GM18951 (cell line): ENCODE results near the gene CYB561A3.

Experiments
- POLR2A ChIP-seq: IDR thresholded peaks from 4 replicates; pipeline ENCODE4 v1.6.1; 2011; ENCODE audit warnings: mild to moderate bottlenecking; ENCODE audit not compliant: insufficient read length, insufficient read depth; ENCODE audit errors: extremely low read depth
- in situ Hi-C: fragments of 300-500 bp; cut with MboI; formaldehyde crosslinking; loops from one replicate; pipeline ENCODE4 v1.12.0; 2022; ENCODE audit warnings: low sequenced_read_pairs, mixed read lengths, inconsistent platforms; ENCODE audit not compliant: unreplicated experiment

CYB561A3 gene

DNA sequence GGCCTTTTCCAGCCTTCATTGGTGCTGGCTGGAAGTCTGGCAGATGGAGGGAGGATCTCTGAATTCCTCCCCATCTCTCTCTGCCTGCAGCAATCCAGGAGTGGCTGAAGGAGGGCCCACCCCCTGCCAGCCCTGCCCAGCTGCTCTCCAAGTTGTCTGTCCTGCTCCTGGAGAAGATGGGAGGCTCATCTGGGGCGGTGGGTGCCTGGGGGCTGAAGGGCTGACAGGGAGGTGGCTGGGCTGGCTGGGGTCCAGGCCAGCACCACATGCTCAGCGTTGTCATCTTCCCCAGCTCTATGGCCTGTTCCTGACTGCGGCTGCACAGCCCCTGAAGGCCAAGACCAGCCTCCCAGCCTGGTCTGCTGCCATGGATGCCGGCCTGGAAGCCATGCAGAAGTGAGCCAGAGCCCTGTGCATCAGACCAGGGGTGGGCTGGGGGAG lies 16.5 kb downstream of the CYB561A3 start:
- no peak for TF ChIP-seq POLR2A
- in situ Hi-C loops: no loop called here

DNA sequence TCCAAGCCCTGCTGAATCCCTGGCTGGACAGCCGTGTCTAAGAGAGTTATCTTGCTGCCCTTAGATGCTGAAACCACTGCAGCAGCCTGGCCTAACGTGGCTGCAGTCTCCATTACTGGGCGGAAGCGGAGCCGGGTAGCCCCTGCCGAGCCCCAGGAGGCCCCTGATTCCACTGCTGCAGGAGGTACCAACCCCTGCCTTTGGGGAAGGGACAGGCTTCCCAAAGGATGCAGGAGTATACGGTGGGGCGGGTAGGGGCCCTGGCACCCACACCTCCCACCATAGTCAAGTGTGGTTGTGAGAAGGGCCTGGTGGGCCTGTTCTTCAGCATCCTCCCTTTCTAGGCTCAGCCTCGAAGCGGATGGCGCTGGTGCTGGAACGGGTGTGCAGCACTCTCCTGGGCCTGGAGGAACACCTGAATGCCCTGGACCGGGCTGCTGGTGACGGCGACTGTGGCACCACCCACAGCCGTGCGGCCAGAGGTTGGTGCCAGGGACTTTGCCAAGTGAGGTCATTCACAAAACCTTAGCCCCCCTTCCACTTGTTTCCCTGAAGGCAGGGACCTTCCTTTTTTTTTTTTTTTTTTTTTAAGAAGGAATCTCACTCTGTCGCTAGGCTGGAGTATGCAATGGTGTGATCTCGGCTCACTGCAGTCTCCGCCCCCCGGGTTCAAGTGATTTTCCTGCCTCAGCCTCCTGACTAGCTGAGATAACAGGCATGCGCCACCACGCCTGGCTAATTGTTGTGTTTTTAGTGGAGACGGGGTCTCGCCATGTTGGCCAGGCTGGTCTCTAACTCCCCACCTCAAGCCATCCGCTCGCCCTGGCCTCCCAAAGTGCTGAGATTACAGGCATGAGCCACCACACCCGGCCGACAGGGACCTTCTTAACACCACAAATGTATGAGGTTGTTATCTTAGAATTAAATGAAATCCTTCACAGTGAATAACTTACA lies 17.6 kb downstream of the CYB561A3 start:
- in situ Hi-C loops: no loop called here
- TF ChIP-seq POLR2A: no peak

DNA sequence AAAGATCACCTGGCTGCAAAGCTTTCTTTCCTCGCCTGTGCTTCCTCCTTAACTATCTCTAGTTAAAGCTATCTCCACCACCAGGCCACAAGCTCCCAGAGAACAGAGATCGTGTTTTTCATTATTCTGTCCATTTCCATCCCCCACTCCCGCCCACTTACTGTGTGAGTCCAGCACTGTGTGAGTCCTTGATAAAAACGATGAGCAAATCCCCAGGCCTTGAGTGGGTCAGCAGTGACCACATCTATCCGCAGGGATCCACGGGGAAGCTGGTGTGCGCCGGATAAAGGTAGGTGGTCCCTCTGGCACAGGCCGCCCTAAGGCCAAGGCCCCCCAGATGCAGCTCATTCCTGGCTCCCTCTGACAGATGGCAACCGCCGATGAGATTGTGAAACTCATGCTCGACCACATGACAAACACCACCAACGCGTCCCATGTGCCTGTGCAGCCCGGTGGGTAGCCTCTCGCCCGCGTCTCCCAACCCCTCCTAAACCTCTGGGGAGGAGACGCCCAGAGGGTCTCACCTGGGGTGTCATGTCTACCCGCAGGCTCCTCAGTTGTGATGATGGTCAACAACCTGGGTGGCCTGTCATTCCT lies 19.4 kb downstream of the CYB561A3 start:
- no peak for TF ChIP-seq POLR2A
- in situ Hi-C loops: no loop called here

DNA sequence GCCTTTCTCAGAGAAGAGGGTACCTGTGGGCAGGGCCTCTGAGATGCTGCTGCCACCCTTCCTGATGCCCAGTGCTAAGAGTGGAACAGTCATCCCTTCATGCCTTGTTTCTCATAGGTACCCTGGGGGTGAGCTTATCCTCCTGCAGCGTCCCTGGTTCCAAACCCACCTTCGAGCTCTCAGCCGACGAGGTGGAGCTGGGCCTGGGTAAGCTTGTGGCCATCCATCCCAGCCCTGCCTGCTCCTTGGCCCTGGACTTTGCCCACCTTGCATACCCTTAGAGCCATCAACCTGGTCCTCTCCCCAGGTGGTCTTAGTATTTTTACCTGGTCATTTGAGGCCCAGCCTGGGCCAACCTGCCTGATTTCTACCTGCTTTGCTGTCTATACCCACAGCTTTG lies 20.0 kb downstream of the CYB561A3 start:
- in situ Hi-C loops: no loop called here
- no peak for TF ChIP-seq POLR2A

DNA sequence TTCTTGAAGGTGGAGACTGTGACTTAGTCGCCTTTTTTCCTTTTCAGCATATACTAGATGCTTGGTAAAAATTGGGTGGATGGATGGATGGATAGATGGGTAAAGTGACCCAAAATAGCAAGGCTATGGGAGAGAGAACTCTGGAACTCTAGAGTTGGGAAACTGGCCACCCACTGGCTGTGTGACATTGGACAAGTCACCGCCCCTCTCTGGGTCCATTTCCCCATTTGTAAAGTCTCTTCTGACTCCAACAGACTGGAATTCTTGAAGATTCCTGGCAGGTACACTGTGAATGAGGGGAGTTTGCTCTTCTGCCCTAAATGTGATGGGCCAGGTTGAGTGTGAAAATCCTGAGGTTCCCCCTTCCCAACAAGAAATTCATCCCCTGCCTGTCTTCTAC lies 20.7 kb downstream of the CYB561A3 start:
- in situ Hi-C loops: no loop called here
- TF ChIP-seq POLR2A: no peak

DNA sequence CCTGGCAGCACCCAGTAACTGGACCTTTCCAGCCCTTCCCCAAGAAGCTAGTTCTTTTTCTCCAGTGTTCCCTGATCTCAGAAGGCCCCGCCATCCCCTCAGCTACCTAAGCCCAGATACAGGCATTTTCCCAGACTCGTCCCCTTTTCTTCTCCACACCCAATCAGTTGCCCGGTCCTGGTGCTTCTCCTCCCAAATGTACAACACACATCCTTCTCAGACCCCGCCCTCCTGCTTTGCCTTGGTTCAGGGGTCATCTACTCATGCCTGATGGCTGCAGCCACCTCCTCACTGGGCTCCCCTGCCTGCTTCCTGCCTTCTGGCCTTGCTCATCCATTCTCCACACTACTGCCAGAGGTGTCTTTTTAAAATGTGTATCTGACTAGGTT lies 22.2 kb downstream of the CYB561A3 start:
- in situ Hi-C loops: loop anchor here (5.0 kb wide), 1 partner anchor 43 kb away; no protein-coding TSS in a partner anchor
- no peak for TF ChIP-seq POLR2A

DNA sequence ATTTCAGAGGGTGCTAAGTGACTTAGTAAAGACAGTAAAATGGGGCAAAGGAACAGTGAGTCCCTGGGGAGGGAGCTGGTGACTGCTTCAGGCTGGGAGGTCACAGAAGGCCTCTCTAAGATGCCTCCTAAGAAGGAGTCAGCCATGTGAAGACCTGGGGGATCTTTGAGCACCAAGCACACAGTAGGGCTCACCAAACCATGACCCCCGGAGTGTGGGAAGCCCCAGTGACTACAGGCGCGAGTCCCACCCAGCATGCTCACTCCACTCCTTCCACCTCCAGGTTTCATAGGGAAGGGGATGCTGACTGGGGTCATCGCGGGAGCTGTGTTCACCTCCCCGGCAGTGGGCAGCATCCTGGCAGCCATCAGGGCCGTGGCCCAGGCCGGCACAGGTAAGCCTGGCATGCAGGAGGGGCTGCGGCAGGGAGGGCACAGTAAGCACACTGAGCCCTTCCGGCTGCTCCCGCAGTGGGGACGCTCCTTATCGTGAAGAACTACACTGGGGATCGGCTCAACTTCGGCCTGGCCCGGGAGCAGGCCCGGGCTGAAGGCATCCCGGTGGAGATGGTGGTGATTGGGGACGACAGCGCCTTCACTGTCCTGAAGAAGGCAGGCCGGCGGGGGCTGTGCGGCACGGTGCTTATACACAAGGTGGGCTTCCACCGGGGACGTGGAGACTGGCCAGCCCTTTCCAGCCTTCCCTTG lies 22.7 kb downstream of the CYB561A3 start:
- in situ Hi-C loops: loop anchor here (5.0 kb wide), 1 partner anchor 43 kb away; no protein-coding TSS in a partner anchor
- TF ChIP-seq POLR2A: no peak

DNA sequence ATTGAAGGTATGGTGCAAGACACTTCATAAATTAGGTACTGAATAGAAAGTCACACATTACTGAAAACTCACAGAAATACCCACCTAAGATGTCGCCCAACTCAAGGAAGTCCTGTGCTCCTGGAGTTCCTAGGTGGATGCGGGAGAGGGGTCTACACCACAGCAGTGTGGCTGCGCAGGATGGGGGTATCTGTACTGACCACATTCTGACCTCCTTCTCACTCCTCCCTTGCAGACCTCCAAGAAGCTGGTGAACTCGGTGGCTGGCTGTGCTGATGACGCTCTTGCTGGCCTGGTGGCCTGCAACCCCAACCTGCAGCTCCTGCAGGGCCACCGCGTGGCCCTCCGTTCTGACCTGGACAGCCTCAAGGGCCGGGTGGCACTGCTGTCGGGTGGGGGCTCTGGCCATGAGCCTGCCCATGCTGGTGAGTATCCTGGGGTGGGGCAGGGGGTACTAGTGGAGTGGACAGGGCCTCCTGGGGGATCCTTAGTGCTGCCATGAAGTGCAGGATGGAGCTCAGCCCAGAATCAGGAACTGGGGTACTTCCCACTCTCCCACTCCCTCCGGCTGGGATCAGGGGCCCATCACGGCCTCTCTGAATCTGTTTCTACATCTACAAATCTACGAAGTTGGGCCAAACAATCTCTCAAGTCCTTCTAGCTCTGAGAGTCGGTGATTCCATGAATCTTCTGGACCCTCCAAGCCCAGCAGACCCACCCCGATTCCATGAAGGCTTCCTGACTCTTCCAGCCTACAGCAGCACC lies 23.8 kb downstream of the CYB561A3 start:
- in situ Hi-C loops: loop anchor here (5.0 kb wide), 1 partner anchor 44 kb away; no protein-coding TSS in a partner anchor
- no peak for TF ChIP-seq POLR2A

DNA sequence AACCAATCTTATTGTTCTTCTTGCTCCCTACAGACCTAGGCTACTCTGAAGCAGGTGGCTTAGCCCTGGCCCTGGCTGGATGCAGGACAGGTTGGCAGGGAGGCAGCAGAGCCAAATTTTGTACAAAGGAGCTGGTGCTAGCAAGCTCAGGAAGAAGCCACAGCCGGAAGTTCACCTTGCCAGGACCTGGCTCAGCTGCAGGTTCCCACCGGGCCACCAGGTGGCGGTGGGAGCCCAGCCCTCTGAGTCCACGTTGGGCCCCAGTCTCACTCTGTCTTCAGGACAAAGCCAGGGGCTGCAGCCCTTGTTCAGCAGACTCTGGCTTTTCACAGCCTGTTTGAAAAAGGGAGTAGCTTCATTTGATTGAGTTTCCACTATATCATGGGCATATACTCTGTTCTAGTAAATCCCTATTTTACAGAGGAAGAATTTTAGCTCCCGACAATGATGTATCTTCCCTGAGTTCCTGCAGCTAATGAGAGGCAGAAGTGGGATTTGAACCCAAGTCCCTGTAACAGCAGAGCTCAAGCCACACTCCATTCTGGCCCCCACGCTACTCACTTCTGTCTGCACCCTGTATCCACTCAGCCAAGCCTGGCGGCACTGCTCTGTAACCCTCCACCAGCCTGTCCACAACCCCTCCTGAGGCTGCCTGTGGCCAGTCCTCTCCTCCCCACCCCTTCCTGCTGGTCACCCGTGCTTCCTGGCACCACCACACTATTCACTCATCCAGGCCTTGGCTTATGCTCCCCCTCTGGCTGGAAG lies 25.3 kb downstream of the CYB561A3 start:
- in situ Hi-C loops: loop anchor here (5.0 kb wide), 1 partner anchor 46 kb away; no protein-coding TSS in a partner anchor
- TF ChIP-seq POLR2A: no peak

DNA sequence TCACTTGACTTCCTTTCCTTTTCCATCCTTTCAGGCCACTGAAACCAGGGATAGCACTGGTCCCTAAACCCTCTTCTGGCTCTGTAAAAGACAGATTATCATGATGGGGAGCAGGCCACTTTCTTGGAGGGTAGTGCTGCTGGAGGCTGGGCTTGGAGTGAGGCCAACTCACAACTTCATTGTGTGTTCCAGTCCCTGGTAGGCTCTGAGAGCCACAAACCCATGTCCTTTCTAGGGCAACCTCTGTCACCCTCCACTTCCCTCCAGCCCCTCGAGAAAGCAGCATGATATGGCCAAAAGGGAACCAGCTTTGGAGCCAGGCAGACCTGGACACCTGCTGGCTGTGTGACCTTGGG lies 26.3 kb downstream of the CYB561A3 start:
- no peak for TF ChIP-seq POLR2A
- in situ Hi-C loops: loop anchor here (5.0 kb wide), 1 partner anchor 47 kb away; no protein-coding TSS in a partner anchor

DNA sequence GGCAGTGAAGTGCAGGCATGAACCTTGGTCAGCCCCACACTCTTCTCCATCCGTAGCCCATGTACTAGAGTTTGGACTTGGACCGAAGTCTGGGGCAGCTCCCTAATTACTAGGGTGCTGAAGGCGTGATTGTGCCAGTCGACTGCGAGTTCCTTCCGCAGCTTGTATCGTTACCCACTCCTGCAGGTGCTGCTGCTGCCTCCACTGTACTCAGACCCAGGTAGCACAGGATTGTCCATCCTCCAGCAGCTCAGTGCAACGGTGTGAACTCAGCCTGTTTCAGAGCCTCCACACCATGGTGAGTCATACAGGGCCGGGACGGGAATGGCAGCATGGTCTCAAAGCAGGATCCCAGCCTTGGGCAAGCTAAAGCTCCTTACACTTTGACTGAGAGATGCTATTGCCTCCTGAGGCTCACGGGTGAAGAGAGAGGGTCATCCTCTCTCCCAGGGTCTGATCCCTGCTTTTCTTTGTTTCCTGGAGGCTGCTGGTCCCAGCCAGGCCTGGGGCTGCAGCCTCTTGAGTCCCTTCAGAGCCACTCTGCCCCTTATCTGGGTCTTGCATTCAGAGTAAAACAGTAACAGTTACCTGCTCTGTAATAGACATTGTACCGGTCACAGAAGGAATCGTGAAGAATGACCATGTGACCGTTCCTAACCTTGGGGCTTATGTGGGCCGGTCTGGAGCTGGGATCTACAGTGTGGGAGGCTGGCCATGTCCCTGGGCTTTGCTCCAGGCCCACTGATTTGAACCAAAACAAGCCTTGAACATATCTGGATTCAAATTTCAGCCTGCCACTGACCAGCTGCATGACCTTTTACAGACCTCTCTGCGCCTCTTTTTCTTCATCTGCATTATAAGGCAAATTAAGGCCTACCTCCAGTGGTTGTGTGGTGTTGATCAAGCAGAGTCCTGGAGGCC lies 27.0 kb downstream of the CYB561A3 start:
- TF ChIP-seq POLR2A: no peak
- in situ Hi-C loops: loop anchor here (5.0 kb wide), 1 partner anchor 48 kb away; no protein-coding TSS in a partner anchor
